Astrocyte (in vitro differentiated cells and primary cell): ENCODE measurements around the gene AZIN2. TPM values are rescaled to one million over a fixed set of nuclear protein-coding genes. Genes with fewer than 3 reads are reported as not detected.

Source experiments
- DNase-seq: peaks from one replicate; pipeline ENCODE4 v3.0.0-alpha.2; 2010; ENCODE audit warnings: low read depth
- FAIRE-seq: peaks from 2 replicates; lab custom pipeline; 2011; peaks lifted over from hg19 to GRCh38; lab: Jason Lieb, UNC
- H2AFZ ChIP-seq: 2 replicates; pipeline ENCODE4 v1.6.0; 2012; ENCODE audit warnings: low read depth, low read length, inconsistent platforms
- H3K27ac ChIP-seq: 2 replicates; pipeline ENCODE4 v1.5.1; 2011; ENCODE audit warnings: low read depth, low read length, inconsistent platforms
- H3K27me3 ChIP-seq: 2 replicates; pipeline ENCODE4 v1.6.0; 2011; ENCODE audit warnings: low read length, inconsistent platforms; ENCODE audit not compliant: insufficient read depth
- H3K36me3 ChIP-seq: 2 replicates; pipeline ENCODE4 v1.5.1; 2011; ENCODE audit warnings: low read length, inconsistent platforms; ENCODE audit not compliant: insufficient read depth
- H3K4me1 ChIP-seq: 2 replicates; pipeline ENCODE4 v1.5.1; 2011; ENCODE audit warnings: low read length, inconsistent platforms; ENCODE audit not compliant: insufficient read depth
- H3K4me2 ChIP-seq: 2 replicates; pipeline ENCODE4 v1.6.0; 2012; ENCODE audit warnings: low read length, inconsistent platforms
- H3K4me3 ChIP-seq: 2 replicates; pipeline ENCODE4 v1.5.1; 2011; ENCODE audit warnings: low read depth, mild to moderate bottlenecking, low read length, inconsistent platforms; ENCODE audit not compliant: insufficient read depth
- H3K79me2 ChIP-seq: 2 replicates; pipeline ENCODE4 v1.6.0; 2012; ENCODE audit warnings: mild to moderate bottlenecking, low read length, inconsistent platforms; ENCODE audit not compliant: insufficient read depth
- H3K9ac ChIP-seq: 2 replicates; pipeline ENCODE4 v1.6.0; 2012; ENCODE audit warnings: mild to moderate bottlenecking, low read length, inconsistent platforms
- H3K9me3 ChIP-seq: 2 replicates; pipeline ENCODE4 v1.5.1; 2012; ENCODE audit warnings: low read depth, mild to moderate bottlenecking, low read length, inconsistent platforms; ENCODE audit not compliant: insufficient read depth
- H4K20me1 ChIP-seq: 2 replicates; pipeline ENCODE4 v1.6.0; 2012; ENCODE audit warnings: low read length, inconsistent platforms; ENCODE audit not compliant: insufficient read depth
- H3K27ac Mint-ChIP-seq: one replicate; pipeline ENCODE4 v1.8.0; 2021; ENCODE audit warnings: mild to moderate bottlenecking, mixed read lengths; ENCODE audit not compliant: unreplicated experiment
- H3K27me3 Mint-ChIP-seq: one replicate; pipeline ENCODE4 v1.8.0; 2021; ENCODE audit warnings: low read depth, mixed read lengths; ENCODE audit not compliant: unreplicated experiment
- H3K36me3 Mint-ChIP-seq: one replicate; pipeline ENCODE4 v1.8.0; 2021; ENCODE audit warnings: low read depth, mixed read lengths; ENCODE audit not compliant: unreplicated experiment
- H3K4me1 Mint-ChIP-seq: one replicate; pipeline ENCODE4 v1.8.0; 2021; ENCODE audit warnings: low read depth, mixed read lengths; ENCODE audit not compliant: unreplicated experiment
- H3K4me3 Mint-ChIP-seq: one replicate; pipeline ENCODE4 v1.8.0; 2021; ENCODE audit warnings: mild to moderate bottlenecking, moderate library complexity, mixed read lengths; ENCODE audit not compliant: unreplicated experiment
- H3K9me3 Mint-ChIP-seq: one replicate; pipeline ENCODE4 v1.8.0; 2021; ENCODE audit warnings: mild to moderate bottlenecking, mixed read lengths; ENCODE audit not compliant: unreplicated experiment
- CTCF ChIP-seq: IDR thresholded peaks from 2 replicates; pipeline ENCODE4 v1.5.1; 2011; ENCODE audit warnings: low read depth, mild to moderate bottlenecking, inconsistent platforms, low read length, moderate library complexity; ENCODE audit not compliant: insufficient read depth
- EZH2 ChIP-seq: IDR thresholded peaks from 2 replicates; pipeline ENCODE4 v1.6.1; 2012; ENCODE audit warnings: mild to moderate bottlenecking, low read length, inconsistent platforms; ENCODE audit not compliant: insufficient read depth
- total RNA-seq: library from RNA; stranded (reverse); gene quantifications from 2 replicates; pipeline ENCODE4 v1.2.1, GENCODE V29; 2021

Gene AZIN2
- total RNA-seq, 1 donor from 2014 or later = 10.1 TPM

GRCh38 chr1:33085332-33085731 lies 4.4 kb downstream of the AZIN2 start:
- Histone ChIP-seq H3K9me3 (no peaks in the 10 kb centered on the region), H2AFZ (no peak overlapping the region), H3K9ac (no peak overlapping the region), H3K27ac (no peak overlapping the region), H3K4me3 (no peak overlapping the region), H4K20me1 (peaks cover 29% of the 10 kb centered on the region), H3K4me1 (peaks cover 16% of the 10 kb centered on the region), H3K27me3 (no peaks in the 10 kb centered on the region), H3K36me3 (no peaks in the 10 kb centered on the region), H3K79me2 (no peaks in the 10 kb centered on the region), H3K4me2 (no peak overlapping the region)
- Mint-ChIP-seq H3K4me3 (no peak overlapping the region), H3K4me1 (peaks cover 23% of the 10 kb centered on the region), H3K27ac (no peak overlapping the region), H3K36me3 (peaks cover 12% of the 10 kb centered on the region), H3K9me3 (no peaks in the 10 kb centered on the region), H3K27me3 (peaks cover 15% of the 10 kb centered on the region)
- no peak for FAIRE-seq
- TF ChIP-seq CTCF = no peak
- TF ChIP-seq EZH2 = no peak
- no peak for DNase-seq

GRCh38 chr1:33086384-33086850 lies 5.5 kb downstream of the AZIN2 start:
- Histone ChIP-seq H3K4me1 (peaks cover 10% of the 10 kb centered on the region), H3K27me3 (no peaks in the 10 kb centered on the region), H3K9ac (no peak overlapping the region), H3K4me3 (no peak overlapping the region), H3K27ac (no peak overlapping the region), H3K9me3 (no peaks in the 10 kb centered on the region), H3K36me3 (no peaks in the 10 kb centered on the region), H3K79me2 (no peaks in the 10 kb centered on the region), H4K20me1 (peaks cover 29% of the 10 kb centered on the region), H3K4me2 (no peak overlapping the region), H2AFZ (no peak overlapping the region)
- Mint-ChIP-seq H3K9me3 (no peaks in the 10 kb centered on the region), H3K27ac (no peak overlapping the region), H3K36me3 (peaks cover 16% of the 10 kb centered on the region), H3K4me1 (peaks cover 21% of the 10 kb centered on the region), H3K4me3 (peak overlapping the region; percentile 55), H3K27me3 (peaks cover 15% of the 10 kb centered on the region)
- peak; percentile 59 for DNase-seq
- FAIRE-seq = no peak
- TF ChIP-seq CTCF = peak; percentile 67
- TF ChIP-seq EZH2 = no peak

GRCh38 chr1:33087677-33088076 lies 6.7 kb downstream of the AZIN2 start:
- Mint-ChIP-seq H3K27me3 (peaks cover 10% of the 10 kb centered on the region), H3K36me3 (peaks cover 14% of the 10 kb centered on the region), H3K27ac (no peak overlapping the region), H3K4me3 (no peak overlapping the region), H3K4me1 (peaks cover 22% of the 10 kb centered on the region), H3K9me3 (no peaks in the 10 kb centered on the region)
- H3K4me1 ChIP-seq = no peaks in the 10 kb centered on the region
- H3K27ac ChIP-seq = no peak overlapping the region
- H3K27me3 ChIP-seq = no peaks in the 10 kb centered on the region
- H2AFZ ChIP-seq = no peak overlapping the region
- TF ChIP-seq EZH2 (no peak), CTCF (no peak)
- H4K20me1 ChIP-seq = peaks cover 25% of the 10 kb centered on the region
- H3K36me3 ChIP-seq = no peaks in the 10 kb centered on the region
- no peak for DNase-seq
- H3K79me2 ChIP-seq = no peaks in the 10 kb centered on the region
- H3K9ac ChIP-seq = no peak overlapping the region
- no peaks in the 10 kb centered on the region for H3K9me3 ChIP-seq
- H3K4me3 ChIP-seq = no peak overlapping the region
- FAIRE-seq = no peak
- no peak overlapping the region for H3K4me2 ChIP-seq
